AG09319 (cell line): ENCODE data around the gene APBB1IP.
A peak's percentile ranks its signal among the peaks of the same experiment; 100 is the strongest.

Experiments
- DNase-seq: peaks from one replicate; pipeline ENCODE4 v3.0.0-alpha.2; 2010; ENCODE audit warnings: low read depth; ENCODE audit errors: extremely low read depth
- TF ChIP-seq, protein P1 (sequence below): IDR thresholded peaks from 2 replicates; pipeline ENCODE4 v1.5.1; 2011; ENCODE audit warnings: low read depth, mild to moderate bottlenecking, inconsistent platforms, low read length, moderate library complexity

Gene APBB1IP

DNA sequence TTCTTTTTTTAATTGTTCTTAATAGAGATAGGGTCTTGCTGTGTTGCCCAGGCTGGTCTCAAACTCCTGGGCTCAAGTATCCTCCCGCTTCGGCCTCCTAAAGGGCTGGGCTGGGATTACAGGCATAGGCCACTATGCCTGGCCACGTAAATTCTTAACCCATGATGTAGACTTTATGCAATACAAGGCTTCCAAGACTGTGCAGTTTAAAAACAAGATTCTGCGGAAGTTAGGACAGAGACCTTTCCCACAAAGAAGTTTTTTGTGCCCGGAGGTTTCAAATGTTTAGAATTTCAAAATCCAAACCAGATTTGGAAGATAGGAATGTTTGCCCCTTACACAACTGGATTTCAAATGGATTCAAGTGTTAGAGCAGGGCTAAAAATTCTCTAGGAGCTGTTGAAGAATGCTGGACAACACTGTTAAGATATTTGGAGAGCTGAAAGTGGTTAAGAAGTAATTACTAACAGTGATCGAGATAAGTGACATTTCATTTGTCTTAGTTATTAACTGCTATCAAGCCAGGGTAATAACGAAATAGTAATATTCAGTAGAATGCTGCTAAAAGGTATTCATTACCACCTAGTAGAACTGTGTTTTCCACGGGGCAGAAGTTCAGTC lies 7.4 kb downstream of the APBB1IP start:
- peak; percentile 41 for DNase-seq
- TF ChIP-seq, protein P1, sequence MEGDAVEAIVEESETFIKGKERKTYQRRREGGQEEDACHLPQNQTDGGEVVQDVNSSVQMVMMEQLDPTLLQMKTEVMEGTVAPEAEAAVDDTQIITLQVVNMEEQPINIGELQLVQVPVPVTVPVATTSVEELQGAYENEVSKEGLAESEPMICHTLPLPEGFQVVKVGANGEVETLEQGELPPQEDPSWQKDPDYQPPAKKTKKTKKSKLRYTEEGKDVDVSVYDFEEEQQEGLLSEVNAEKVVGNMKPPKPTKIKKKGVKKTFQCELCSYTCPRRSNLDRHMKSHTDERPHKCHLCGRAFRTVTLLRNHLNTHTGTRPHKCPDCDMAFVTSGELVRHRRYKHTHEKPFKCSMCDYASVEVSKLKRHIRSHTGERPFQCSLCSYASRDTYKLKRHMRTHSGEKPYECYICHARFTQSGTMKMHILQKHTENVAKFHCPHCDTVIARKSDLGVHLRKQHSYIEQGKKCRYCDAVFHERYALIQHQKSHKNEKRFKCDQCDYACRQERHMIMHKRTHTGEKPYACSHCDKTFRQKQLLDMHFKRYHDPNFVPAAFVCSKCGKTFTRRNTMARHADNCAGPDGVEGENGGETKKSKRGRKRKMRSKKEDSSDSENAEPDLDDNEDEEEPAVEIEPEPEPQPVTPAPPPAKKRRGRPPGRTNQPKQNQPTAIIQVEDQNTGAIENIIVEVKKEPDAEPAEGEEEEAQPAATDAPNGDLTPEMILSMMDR, result peak; percentile 16

DNA sequence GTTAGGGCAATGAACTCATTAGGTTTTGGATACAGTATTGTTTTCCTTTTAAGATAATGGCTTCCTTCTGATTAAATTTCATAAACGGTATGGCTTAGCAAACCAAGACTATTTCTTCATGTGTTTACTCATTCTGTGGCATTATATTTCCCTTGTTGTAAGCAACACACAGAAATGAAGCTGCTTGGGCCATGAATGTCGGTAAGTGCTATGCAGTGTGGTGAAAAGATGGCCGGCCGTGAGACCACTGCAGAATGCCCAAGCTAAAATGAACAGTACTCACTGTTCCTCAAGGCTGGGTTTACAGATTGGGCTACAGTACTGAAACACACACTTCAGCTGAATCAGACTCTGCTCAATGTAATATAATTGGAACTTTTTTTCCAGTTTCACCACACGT lies 8.1 kb downstream of the APBB1IP start:
- TF ChIP-seq, protein P1, result no peak
- no peak for DNase-seq

DNA sequence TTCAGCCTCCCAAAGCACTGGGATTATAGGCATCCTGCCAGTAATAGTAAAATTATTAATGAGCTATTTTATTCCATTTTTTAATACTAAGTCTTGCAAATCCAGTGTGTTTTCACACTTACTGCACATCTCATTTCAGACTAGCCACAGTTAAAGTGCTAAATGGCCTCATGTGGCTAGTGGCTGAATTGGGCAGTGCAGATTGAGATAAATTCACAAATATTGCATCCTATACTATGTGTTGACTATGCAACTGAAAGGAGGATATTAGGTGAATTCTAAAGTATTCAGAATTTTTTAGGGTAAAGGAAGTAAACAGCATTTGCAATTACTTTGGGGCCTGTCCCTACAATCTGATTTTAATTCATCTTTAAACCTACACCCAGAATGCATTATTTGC lies 10.2 kb downstream of the APBB1IP start:
- no peak for DNase-seq
- TF ChIP-seq, protein P1, result no peak

DNA sequence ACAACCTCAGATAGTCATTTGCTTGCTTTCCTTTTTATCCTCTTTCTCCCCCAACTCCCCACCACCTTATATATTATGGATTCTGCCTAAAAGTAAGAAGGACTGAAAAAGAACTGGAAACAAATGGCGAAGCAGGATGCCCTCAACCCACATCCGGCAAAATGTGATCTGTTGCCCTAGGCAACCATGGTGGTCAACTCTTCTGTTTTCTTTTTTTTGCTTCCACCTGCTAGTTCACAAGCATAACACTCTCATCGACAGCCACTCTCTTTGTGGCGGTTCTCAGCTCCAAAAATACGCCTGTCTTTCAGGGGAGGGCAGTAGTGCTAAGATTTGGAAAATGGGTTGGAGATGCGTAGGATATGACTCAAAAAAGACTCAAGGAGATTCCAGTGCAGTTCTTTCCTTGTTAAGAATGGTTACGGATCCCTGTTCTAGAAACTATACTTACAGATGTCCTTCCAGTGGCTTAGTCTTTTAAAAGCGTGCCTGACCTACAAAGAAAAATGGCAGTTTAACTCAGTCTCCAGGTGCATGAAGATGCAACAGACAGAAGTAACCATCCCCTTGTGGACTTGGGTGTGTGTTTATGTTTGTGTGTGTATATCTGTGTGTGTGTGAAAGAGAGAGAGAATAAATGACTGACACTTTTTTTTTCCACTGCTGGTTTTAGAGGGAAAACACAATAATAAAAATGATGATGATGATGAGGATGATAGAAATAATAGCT lies 10.7 kb downstream of the APBB1IP start:
- TF ChIP-seq, protein P1, result no peak
- no peak for DNase-seq

DNA sequence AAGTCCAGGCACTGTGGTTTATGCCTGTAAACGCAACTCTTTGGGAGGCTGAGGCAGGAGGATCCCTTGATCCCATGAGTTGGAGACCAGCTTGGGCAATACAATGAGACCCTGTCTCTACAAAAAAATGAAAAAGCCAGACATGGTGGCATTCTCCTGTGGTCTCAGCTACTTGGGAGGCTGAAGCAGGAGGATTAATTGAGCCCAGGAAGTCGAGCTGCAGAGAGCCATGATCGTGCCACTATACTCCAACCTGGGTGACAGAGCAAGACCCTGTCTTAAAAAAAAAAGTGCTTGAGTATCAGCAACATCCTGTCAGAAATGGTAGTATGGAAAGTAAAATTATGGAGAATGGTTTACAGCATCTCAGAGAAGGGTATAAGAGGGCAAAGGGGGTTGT lies 11.6 kb downstream of the APBB1IP start:
- DNase-seq, result no peak
- TF ChIP-seq, protein P1, result no peak

DNA sequence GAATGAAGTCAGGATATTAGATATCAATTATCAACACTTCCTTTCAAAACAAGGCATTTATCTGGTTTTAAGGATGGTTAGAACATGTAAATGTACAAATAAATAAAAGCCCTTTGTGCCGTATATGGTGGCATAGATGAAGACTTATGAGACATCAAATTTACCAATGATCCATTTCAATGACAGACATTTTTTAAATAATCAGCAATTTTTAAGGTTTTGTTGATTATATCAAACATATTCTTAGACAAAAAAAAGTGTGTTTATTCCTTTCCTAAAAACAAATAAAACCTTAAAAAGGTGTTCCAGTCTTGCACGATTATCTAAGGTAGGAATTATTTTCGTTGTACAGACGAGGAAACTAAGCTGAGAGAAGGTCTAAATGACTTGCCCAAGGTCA lies 13.8 kb downstream of the APBB1IP start:
- DNase-seq, result no peak
- TF ChIP-seq, protein P1, result no peak

DNA sequence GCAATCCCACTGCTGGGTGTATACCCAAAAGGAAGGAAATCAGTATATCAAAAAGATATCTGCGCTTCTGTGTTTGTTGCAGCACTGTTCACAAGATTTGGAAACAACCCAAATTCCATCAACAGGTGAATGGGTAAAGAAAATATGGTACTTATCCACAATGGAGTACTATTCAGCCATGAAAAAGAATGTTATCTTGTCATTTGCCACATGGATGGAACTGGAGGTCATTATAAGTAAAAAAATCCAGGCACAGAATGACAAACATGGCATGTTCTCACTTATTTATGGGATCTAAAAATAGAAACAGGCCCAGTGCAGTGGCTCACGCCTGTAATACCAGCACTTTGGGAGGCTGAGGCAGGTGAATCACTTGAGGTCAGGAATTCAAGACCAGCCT lies 15.7 kb downstream of the APBB1IP start:
- TF ChIP-seq, protein P1, result no peak
- DNase-seq, result no peak
